Left lung (tissue), 10 donors: ENCODE measurements around the gene ITGB6. TPM values are rescaled to one million over a fixed set of nuclear protein-coding genes. Genes with fewer than 3 reads are reported as not detected.

Source experiments
- ATAC-seq: fragments of 200-7000 bp; cut with Tn5 transposase; one replicate; pipeline ENCODE4 v1.9.1; 2020; ENCODE audit warnings: moderate library complexity
- DNase-seq, 4 donors: peaks; one replicate each; pipeline ENCODE4 v3.0.0-alpha.2; 2013 to 2020
- H3K27ac ChIP-seq, 2 donors: fragments of 200-600 bp; sonication (generic) in 1 of 2; one replicate each; pipeline versions ENCODE4 v1.5.0 to v1.8.0; 2020 to 2021
- H3K27me3 ChIP-seq, 2 donors: fragments of 200-600 bp; sonication (generic) in 1 of 2; one replicate each; pipeline versions ENCODE4 v1.5.0 to v1.8.0; 2020 to 2021
- H3K36me3 ChIP-seq, 2 donors: fragments of 200-600 bp; sonication (generic) in 1 of 2; one replicate each; pipeline versions ENCODE4 v1.5.0 to v1.8.0; 2020 to 2021
- H3K4me1 ChIP-seq, 2 donors: fragments of 200-600 bp; one replicate each; pipeline ENCODE4 v1.8.0; 2021
- H3K4me3 ChIP-seq, 2 donors: fragments of 200-600 bp; sonication (generic) in 1 of 2; one replicate each; pipeline versions ENCODE4 v1.5.0 to v1.8.0; 2020 to 2021; ENCODE audit warnings: mild to moderate bottlenecking in 1 of 2
- H3K9me3 ChIP-seq, 2 donors: fragments of 200-600 bp; sonication (generic) in 1 of 2; one replicate each; pipeline versions ENCODE4 v1.5.0 to v1.8.0; 2020 to 2021
- intact Hi-C, 2 donors: fragments of 100-400 bp; cut with DNase I; formaldehyde crosslinking; loops; one replicate each; pipeline versions ENCODE4 v1.11.2 to v1.14.2; 2022
- polyA plus RNA-seq, 6 donors: library from polyadenylated mRNA; unstranded; fragments of 120-200 nt; gene quantifications; one replicate each; pipeline ENCODE4 v1.2.1, GENCODE V29; 2013; ENCODE audit not compliant: insufficient read length in 6 of 6
- total RNA-seq, 2 donors: library from RNA; stranded (reverse); fragmentation: NEBNext Ultra II Directional; extraction: Animal tissue kit (Norgen Biotek cat#: 25700); gene quantifications; one replicate each; pipeline ENCODE4 v1.2.1, GENCODE V29; 2021
- TF ChIP-seq, protein P1 (sequence below), 2 donors: fragments of 200-600 bp; sonication (generic) in 1 of 2; IDR thresholded peaks; one replicate each; pipeline versions ENCODE4 v1.5.0 to v1.8.0; 2021; ENCODE audit warnings: antibody characterized with exemption in 2 of 2
- donor health status: DM: no; HTN: yes; CAD: no.
- donor health status: DM: no; HTN: no; CAD: no.

The ITGB6 gene
- total and polyA plus RNA-seq, 8 donors, result 4.4 to 227 (median 8.5) TPM

GRCh38 chr2:160097326-160097725, 102.7 kb downstream of the ITGB6 start:
- ATAC-seq, result no peak
- Histone ChIP-seq H3K36me3 (no peaks in the 10 kb centered on the region), H3K27ac (no peak overlapping the region), H3K4me1 (no peaks in the 10 kb centered on the region), H3K27me3 (no peaks in the 10 kb centered on the region), H3K4me3 (no peak overlapping the region), H3K9me3 (peaks cover 0 to 13% of the 10 kb centered on the region in 2 donors)
- DNase-seq, result no peak
- TF ChIP-seq, protein P1, sequence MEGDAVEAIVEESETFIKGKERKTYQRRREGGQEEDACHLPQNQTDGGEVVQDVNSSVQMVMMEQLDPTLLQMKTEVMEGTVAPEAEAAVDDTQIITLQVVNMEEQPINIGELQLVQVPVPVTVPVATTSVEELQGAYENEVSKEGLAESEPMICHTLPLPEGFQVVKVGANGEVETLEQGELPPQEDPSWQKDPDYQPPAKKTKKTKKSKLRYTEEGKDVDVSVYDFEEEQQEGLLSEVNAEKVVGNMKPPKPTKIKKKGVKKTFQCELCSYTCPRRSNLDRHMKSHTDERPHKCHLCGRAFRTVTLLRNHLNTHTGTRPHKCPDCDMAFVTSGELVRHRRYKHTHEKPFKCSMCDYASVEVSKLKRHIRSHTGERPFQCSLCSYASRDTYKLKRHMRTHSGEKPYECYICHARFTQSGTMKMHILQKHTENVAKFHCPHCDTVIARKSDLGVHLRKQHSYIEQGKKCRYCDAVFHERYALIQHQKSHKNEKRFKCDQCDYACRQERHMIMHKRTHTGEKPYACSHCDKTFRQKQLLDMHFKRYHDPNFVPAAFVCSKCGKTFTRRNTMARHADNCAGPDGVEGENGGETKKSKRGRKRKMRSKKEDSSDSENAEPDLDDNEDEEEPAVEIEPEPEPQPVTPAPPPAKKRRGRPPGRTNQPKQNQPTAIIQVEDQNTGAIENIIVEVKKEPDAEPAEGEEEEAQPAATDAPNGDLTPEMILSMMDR (IDR thresholded peaks at IDR 0.05), result no peak
- intact Hi-C loops, result no loop called here

DNA sequence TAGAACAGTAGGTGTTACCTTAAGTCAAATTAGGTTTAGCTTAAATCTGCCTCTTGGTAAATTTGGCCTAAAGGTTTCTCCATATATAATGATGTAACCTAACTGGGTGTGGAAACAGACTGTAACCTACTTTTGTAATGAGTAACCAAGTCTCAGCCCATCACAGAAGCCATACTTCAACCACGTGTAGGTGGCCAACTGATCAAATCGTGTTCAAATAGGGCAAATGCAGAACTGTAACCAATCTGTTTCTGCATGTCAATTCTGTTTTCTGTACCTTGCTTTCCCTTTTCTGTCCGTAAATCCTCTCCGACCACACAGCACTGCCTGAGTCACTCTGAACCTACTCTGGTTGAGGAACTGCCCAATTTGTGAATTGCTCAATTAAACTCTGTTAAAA, 103.7 kb downstream of the ITGB6 start:
- TF ChIP-seq, protein P1 (IDR thresholded peaks at IDR 0.05), result no peak
- DNase-seq (no peak), ATAC-seq (no peak)
- H3K4me1 ChIP-seq, result no peaks in the 10 kb centered on the region
- peaks cover 0 to 20% of the 10 kb centered on the region in 2 donors for H3K9me3 ChIP-seq
- no peak overlapping the region for H3K4me3 ChIP-seq
- H3K27ac ChIP-seq, result no peak overlapping the region
- intact Hi-C loops, result no loop called here
- H3K36me3 ChIP-seq, result no peaks in the 10 kb centered on the region
- H3K27me3 ChIP-seq, result no peaks in the 10 kb centered on the region

DNA sequence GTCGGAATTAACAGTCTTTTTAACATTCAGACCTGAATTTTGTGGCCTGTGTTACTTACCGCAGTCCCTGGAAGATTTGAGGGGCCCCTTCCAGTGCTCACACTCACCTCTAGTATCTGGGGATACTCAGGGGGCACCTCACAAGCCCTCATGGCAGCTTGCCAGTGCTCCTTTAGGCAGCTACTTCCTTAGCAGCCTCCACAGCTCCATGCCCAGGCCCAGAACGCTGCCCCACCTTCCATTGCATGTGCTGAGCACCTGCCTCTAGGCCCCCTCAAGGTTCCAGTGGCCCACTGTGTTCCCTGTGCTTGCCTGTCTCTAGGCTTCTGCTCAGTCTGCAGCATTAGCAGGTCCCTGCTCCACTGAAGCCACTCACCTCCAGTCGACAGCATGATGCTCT, 107.6 kb downstream of the ITGB6 start:
- H3K4me1 ChIP-seq, result no peaks in the 10 kb centered on the region
- TF ChIP-seq, protein P1 (IDR thresholded peaks at IDR 0.05), result no peak
- no peak overlapping the region for H3K4me3 ChIP-seq
- peaks cover 6 to 60% of the 10 kb centered on the region in 2 donors for H3K9me3 ChIP-seq
- ATAC-seq (no peak), DNase-seq (no peak)
- H3K36me3 ChIP-seq, result no peaks in the 10 kb centered on the region
- intact Hi-C loops, result no loop called here
- no peak overlapping the region for H3K27ac ChIP-seq
- H3K27me3 ChIP-seq, result no peaks in the 10 kb centered on the region

DNA sequence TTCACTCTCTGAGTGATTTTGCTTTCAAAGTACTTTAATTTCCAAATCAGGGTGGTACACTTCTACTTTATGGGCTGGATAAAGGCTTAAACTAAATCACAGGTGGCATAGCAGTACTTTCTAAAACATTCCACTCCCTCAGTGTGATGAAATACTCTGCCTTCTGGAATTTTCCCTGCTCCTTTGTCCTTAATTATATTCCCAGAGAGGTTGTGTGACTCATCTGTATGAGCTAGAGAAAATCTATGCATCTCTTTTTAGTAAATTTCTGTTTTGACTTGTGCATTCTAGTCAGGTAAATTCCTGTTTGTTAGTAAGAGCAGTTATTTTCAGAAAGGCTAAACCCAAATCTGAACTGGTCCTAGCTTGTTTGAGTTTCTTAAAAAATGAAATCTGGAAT, 108.7 kb downstream of the ITGB6 start:
- peaks cover 6 to 70% of the 10 kb centered on the region in 2 donors for H3K9me3 ChIP-seq
- no peak for DNase-seq
- H3K36me3 ChIP-seq, result no peaks in the 10 kb centered on the region
- ATAC-seq, result no peak
- intact Hi-C loops, result no loop called here
- TF ChIP-seq, protein P1 (IDR thresholded peaks at IDR 0.05), result no peak
- no peak overlapping the region for H3K27ac ChIP-seq
- no peaks in the 10 kb centered on the region for H3K4me1 ChIP-seq
- no peaks in the 10 kb centered on the region for H3K27me3 ChIP-seq
- H3K4me3 ChIP-seq, result no peak overlapping the region

DNA sequence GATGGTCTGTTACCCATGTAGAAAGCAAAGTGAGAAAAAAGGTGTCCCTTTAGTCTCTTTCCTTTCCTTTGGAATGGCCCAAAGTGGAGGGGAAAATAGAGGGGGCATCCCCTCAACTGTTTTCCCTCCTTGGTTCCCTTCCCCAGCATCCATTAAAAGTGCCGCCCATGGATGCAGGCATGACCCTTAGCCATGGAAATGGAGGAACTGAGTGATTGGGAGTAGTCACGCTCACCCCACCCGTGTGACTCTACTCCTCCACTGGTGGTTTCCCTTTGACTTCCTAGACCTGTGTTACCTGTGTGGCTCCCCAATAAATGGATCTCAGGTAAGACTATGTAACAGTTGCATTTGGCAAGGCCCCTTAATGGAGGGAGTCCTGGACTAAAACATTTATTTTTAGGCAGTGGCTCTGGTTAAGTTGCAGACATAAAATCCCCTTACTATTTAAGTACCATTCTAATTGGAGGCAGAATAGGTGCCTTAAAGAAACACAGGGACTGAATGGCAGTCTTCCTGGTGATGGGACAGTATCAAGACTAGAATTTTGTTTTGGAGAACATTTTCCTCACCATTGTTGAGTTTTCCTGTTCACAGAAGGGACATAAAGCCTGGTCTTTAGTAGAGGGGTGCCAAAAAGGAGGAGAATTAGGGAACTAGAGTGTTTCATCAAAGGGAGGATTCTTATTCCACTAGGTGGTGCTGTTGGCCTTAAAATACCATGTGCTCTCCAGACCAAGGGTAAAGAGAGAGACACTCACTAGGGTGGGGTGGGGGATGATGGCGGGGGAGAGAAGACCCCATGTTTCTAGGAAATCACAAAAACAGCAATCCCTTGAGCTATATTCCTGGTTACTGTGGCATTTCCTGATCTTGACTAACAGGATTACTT, 112.0 kb downstream of the ITGB6 start:
- no peak overlapping the region for H3K27ac ChIP-seq
- DNase-seq (no peak), ATAC-seq (peak; percentile 43)
- H3K4me3 ChIP-seq, result no peak overlapping the region
- no peaks in the 10 kb centered on the region for H3K27me3 ChIP-seq
- H3K36me3 ChIP-seq, result no peaks in the 10 kb centered on the region
- H3K4me1 ChIP-seq, result no peaks in the 10 kb centered on the region
- TF ChIP-seq, protein P1 (IDR thresholded peaks at IDR 0.05), result peak in 1 of 2 donors; percentile 25
- H3K9me3 ChIP-seq, result peaks cover 6 to 90% of the 10 kb centered on the region in 2 donors
- intact Hi-C loops, result no loop called here
